Measurements from ENCODE around the gene C3orf33. TPM values are rescaled to one million over a fixed set of nuclear protein-coding genes. Genes with fewer than 3 reads are reported as not detected.

C3orf33 gene
- total and polyA plus RNA-seq, 7 donors: 0.92 to 8.6 (median 3.6) TPM

- intact Hi-C loops (cut with DNase I): no loop called here
- Histone ChIP-seq H3K4me3 (no peak overlapping the region), H3K36me3 (peaks cover 0 to 19% (median 2%) of the 10 kb centered on the region in 4 donors), H3K4me1 (no peaks in the 10 kb centered on the region), H3K27me3 (no peaks in the 10 kb centered on the region), H3K27ac (no peak overlapping the region), H3K9me3 (no peaks in the 10 kb centered on the region)
- no peak for TF ChIP-seq POLR2A (IDR thresholded peaks at IDR 0.05)
- no peak for TF ChIP-seq POLR2AphosphoS5 (IDR thresholded peaks at IDR 0.05)
- TF ChIP-seq EP300 (IDR thresholded peaks at IDR 0.05): no peak
- TF ChIP-seq, protein P1, sequence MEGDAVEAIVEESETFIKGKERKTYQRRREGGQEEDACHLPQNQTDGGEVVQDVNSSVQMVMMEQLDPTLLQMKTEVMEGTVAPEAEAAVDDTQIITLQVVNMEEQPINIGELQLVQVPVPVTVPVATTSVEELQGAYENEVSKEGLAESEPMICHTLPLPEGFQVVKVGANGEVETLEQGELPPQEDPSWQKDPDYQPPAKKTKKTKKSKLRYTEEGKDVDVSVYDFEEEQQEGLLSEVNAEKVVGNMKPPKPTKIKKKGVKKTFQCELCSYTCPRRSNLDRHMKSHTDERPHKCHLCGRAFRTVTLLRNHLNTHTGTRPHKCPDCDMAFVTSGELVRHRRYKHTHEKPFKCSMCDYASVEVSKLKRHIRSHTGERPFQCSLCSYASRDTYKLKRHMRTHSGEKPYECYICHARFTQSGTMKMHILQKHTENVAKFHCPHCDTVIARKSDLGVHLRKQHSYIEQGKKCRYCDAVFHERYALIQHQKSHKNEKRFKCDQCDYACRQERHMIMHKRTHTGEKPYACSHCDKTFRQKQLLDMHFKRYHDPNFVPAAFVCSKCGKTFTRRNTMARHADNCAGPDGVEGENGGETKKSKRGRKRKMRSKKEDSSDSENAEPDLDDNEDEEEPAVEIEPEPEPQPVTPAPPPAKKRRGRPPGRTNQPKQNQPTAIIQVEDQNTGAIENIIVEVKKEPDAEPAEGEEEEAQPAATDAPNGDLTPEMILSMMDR (IDR thresholded peaks at IDR 0.05): no peak
- WGBS, 2 donors: 80 to 82% methylated on average over 4 of the region's 4 CpGs
- DNase-seq: no peak
Observed at GRCh38 chr3:155790272-155790925, 15.7 kb downstream of the C3orf33 start.

DNA sequence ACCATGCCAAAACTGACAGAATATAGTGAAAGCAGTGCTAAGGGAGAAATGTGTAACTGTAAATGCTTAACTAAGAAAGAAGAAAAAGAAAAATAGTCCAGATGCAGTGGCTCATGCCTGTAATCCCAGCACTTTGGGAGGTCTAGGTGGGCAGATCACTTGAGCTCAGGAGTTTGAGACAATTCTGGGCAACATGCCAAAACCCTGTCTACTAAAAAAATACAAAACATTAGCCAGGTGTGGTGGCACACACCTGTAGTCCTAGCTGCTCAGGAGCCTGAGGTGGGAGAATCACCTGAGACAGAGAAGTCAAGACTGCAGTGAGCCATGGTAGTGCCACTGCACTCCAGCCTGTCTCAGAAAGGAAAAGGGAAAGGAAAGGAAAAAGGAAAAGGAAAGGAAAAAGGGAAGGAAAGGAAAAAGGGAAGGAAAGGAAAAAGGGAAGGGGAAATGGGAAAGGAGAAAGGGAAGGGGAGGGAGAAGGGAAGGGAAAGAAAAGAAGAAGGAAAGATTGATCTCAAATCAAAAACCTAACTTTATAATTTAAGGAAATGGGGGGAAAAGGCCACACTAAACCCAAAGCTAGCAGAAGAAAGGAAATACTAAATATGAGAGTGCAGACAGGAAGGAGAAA lies 20.3 kb downstream of the C3orf33 start:
- H3K9me3 ChIP-seq: peaks cover 0 to 5% (median 0%) of the 10 kb centered on the region in 4 donors
- H3K4me3 ChIP-seq: no peak overlapping the region
- H3K27me3 ChIP-seq: no peaks in the 10 kb centered on the region

DNA sequence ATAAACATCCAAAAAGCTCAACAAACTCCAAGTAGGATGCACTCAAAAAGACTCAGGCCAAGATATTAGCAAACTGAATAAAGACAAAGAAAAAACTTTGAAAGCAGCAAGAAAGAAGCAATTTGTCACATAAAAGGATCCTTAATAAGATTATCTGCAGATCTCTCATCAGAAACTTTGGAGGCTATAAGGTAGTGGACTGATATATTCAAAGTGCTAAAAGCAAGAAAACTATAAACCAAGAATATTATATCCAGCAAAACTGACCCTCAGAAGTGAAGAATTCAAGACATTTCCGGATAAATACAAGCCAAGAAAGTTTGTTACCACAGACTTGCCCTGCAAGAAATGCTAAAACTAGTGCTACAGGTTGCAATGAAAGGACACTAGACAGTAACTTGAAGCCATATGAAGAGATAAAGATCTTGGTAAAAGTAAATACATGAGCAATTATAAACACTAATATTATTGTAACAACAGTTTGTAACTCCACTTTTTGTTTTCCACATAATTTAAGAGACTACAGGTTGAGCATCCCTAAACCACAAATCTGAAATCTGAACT lies 23.6 kb downstream of the C3orf33 start:
- intact Hi-C loops (cut with DNase I): no loop called here
- H3K9me3 ChIP-seq: peaks cover 0 to 5% (median 0%) of the 10 kb centered on the region in 4 donors
- DNase-seq: no peak
- H3K4me3 ChIP-seq: no peak overlapping the region
- H3K4me1 ChIP-seq: no peaks in the 10 kb centered on the region
- no peaks in the 10 kb centered on the region for H3K27me3 ChIP-seq
- H3K27ac ChIP-seq: no peak overlapping the region
- WGBS, 2 donors: 94 to 97% methylated on average over 1 of the region's 1 CpG
- peaks cover 0 to 26% (median 1%) of the 10 kb centered on the region in 4 donors for H3K36me3 ChIP-seq
- TF ChIP-seq EP300 (IDR thresholded peaks at IDR 0.05): no peak
- TF ChIP-seq, protein P1 (IDR thresholded peaks at IDR 0.05): no peak
- TF ChIP-seq POLR2AphosphoS5 (IDR thresholded peaks at IDR 0.05): no peak
- no peak for TF ChIP-seq POLR2A (IDR thresholded peaks at IDR 0.05)

More for the DNA sequence above, 20.3 kb downstream of the C3orf33 start:
- TF ChIP-seq, protein P1 (IDR thresholded peaks at IDR 0.05): no peak
- TF ChIP-seq POLR2AphosphoS5 (IDR thresholded peaks at IDR 0.05) (no peak), EP300 (IDR thresholded peaks at IDR 0.05) (no peak), POLR2A (IDR thresholded peaks at IDR 0.05) (no peak)
- DNase-seq: no peak
- Histone ChIP-seq H3K27ac (no peak overlapping the region), H3K36me3 (peaks cover 0 to 26% (median 1%) of the 10 kb centered on the region in 4 donors), H3K4me1 (no peaks in the 10 kb centered on the region)
- intact Hi-C loops (cut with DNase I): no loop called here

DNA sequence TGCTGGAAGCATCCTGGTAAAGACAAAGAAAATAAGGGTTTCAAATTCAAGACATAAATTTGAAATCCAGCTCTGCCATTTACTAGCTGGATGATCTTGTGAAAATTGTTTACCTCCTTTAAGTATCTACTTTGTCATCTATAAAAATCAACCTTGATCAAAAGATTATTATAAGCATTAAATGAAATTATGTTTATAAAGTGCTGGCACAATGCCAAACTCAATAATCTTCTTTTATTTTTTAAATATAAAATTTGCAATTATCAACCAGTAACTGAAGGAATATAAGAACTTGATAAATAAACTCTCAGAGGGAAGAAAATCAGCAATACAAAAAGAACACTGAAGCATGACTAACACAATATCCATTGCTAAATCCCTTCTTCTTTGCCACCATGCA lies 25.8 kb downstream of the C3orf33 start:
- Histone ChIP-seq H3K27me3 (no peaks in the 10 kb centered on the region), H3K27ac (no peak overlapping the region), H3K36me3 (peaks cover 0 to 29% (median 1%) of the 10 kb centered on the region in 4 donors), H3K4me3 (no peak overlapping the region), H3K9me3 (peaks cover 0 to 5% (median 0%) of the 10 kb centered on the region in 4 donors), H3K4me1 (no peaks in the 10 kb centered on the region)
- DNase-seq: no peak
- TF ChIP-seq POLR2A (IDR thresholded peaks at IDR 0.05) (no peak), POLR2AphosphoS5 (IDR thresholded peaks at IDR 0.05) (no peak), EP300 (IDR thresholded peaks at IDR 0.05) (no peak)
- TF ChIP-seq, protein P1 (IDR thresholded peaks at IDR 0.05): no peak
- intact Hi-C loops (cut with DNase I): no loop called here

All from sigmoid colon (tissue), 7 donors.